GM19025 (cell line): ENCODE measurements around the gene MLLT10.

Experiments
- ATAC-seq: cut with Tn5 transposase; IDR thresholded peaks from one replicate; pipeline ENCODE4 v1.9.1; 2021; ENCODE audit warnings: mild to moderate bottlenecking, low read depth, moderate library complexity; ENCODE audit not compliant: unreplicated experiment

The MLLT10 gene

GRCh38 chr10:21533467-21534279 lies at the start of gene MLLT10:
MLLT10 (plus strand) TSS chr10:21534232; CDS start chr10:21534645, 413 bp downstream.
- ATAC-seq = peak; percentile 84

GRCh38 chr10:21487416-21488180 lies 46.4 kb upstream of the MLLT10 start:
- ATAC-seq = no peak

- ATAC-seq = no peak
Measured at GRCh38 chr10:21488246-21488956, 45.6 kb upstream of the MLLT10 start.

GRCh38 chr10:21488957-21489446 lies 45.0 kb upstream of the MLLT10 start:
- ATAC-seq = no peak

GRCh38 chr10:21490028-21490710 lies 43.9 kb upstream of the MLLT10 start:
- no peak for ATAC-seq

DNA sequence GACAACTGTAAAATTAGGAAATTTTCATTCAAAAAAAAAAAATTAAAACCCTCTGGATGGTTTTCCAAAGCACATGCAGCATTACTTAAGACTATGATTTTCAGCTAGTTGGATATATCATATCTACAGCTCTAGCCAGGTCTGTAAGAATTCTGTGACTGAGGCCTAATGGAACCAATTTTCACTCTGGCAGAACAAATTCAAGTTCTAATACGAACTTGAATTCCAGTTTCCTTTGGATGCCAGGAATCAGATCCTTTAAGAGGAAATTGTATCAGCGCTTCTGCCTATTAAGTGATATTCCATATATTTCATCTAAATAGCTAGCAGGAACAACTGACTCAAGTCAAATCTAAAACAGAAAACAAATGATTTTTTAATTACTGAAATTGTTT lies 43.3 kb upstream of the MLLT10 start:
- ATAC-seq = no peak

- no peak for ATAC-seq
Measured at GRCh38 chr10:21492421-21492820, 41.6 kb upstream of the MLLT10 start.

DNA sequence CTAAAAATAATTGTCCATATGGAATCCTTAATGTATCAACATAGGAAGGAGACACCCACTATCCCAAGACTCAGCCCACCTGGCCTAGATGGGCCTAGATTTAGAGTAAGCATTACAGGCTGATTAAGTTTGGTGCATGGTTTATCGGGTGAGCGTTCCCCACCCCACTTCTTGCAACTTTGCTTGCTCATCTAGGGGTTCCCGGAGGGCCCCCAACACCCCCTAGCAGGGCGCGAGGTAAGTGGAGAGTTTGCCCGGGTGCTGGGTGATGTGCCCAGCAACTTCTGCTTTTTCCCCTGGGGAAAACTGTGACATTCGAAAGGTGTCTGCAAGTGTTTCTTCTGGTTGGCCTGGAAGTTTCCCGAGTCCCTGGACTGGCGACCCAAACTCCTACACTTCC lies 40.2 kb upstream of the MLLT10 start:
- no peak for ATAC-seq

DNA sequence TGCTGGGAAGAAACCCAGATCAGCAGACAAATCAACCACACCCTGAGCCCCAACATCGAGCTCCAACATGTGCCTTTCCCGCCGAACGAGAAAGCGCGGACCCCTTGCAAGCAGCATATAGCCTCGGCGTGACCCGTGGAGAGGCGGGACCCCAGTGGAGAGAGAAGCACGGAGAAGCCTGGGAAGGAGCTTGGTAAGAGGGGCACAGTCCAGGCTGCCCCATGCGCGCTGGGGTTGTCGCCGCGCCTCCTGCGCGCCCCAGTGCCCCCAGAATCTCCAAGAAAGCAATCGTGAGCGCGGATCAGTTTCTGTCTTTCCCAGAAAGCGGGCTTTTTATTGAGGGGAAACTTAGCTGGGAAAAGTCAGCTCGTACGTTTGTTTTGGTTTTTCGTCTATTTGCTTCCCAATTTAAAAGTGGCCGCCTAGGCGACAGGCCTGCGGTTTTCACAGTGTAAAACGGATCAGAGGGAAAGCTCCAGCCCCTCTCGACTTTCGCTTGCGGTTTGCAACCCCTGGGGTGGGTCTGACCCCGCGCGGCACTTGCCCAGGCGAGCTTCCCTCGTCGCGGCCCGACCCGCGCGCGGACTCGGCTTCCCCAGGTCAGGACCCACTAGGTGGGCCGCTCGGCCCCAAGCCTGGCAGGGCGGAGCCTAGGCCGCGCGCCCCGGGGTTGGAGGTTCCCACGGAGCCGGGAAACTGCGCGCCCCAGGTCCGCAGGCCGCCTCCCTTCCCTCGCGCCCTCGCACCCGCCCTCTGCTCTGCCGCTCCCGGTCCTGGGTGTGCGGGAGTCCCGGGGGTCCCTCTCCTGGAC lies 39.6 kb upstream of the MLLT10 start:
- no peak for ATAC-seq

DNA sequence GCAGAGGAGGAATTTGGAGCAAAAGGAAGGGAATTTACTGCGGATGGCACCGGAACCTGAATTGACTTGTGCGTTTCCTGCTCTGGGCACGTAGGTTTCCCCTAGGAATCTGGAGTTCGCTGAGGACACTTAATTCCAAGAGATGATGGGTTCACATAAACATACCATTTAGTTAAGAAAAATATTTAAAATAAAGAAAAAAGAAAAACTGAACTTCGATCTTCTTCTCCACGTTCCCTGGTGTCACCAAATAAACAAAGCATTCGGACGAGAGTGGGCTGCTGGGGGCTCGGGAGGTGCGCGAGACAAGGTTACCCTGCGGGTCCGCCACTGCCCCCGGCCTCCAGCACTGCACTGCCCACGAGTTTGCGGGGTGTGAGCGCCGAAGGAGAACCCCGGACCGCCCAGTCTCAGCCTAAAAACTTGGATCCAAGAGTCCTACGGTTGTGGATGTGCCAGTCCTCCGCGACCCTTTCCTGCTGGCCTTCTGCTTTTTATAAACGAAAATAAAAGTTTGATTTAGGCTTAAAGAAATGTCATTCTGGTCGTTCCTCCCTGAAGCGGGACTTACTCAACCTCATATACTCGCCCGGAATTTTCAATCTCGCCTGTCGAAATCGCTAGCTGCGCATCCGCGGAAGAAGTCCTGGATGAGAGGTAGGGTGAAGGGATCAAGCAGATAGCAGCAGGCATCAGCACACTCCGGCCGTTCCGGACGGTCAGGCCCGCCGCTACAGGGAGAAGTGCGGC lies 38.9 kb upstream of the MLLT10 start:
- ATAC-seq = no peak

DNA sequence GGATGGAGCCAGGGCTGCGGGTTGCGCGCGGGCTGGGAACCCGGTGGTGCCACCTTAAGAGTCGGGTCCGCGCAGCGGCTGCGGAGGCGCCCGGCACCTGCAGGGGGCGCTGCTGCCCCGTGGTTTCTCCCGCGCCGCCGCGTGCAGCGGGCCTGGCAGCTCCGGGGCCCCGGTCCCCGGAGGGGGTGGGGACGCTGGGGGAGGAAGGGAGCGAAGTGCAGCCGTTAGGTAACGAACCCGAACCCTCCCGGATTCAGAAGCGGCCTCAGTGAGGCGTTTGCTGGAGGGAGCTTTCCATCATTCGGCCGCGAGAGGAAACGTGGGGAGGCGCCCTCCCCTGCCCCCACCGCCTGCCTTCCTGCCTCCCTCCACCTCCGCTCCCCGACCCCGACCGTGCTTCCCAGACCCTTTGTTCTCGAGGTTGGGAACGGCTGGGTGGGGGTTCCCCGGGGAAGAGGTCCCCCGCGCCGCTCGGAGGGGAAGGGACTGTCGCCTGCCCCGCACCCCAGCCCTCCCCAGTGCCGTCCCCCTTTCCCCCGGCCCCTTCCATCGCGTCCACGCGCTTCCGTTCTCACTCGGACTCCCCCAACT lies 38.2 kb upstream of the MLLT10 start:
- ATAC-seq = peak; percentile 76

- no peak for ATAC-seq
Measured at GRCh38 chr10:21496343-21497176, 37.5 kb upstream of the MLLT10 start.

GRCh38 chr10:21497177-21497807 lies 36.7 kb upstream of the MLLT10 start:
- ATAC-seq = no peak

- no peak for ATAC-seq
Measured at GRCh38 chr10:21498377-21498776, 35.7 kb upstream of the MLLT10 start.

- no peak for ATAC-seq
Measured at GRCh38 chr10:21498986-21499385, 35.0 kb upstream of the MLLT10 start.

GRCh38 chr10:21499701-21500577 lies 34.1 kb upstream of the MLLT10 start:
- ATAC-seq = no peak
